Measurements from ENCODE around the gene PIP4P1.
"Not testable (repeated sequence)": the region's sequence is repeated elsewhere in the genome, so short reads cannot be mapped to it uniquely, and the experiment has no call there.

The PIP4P1 gene

DNA sequence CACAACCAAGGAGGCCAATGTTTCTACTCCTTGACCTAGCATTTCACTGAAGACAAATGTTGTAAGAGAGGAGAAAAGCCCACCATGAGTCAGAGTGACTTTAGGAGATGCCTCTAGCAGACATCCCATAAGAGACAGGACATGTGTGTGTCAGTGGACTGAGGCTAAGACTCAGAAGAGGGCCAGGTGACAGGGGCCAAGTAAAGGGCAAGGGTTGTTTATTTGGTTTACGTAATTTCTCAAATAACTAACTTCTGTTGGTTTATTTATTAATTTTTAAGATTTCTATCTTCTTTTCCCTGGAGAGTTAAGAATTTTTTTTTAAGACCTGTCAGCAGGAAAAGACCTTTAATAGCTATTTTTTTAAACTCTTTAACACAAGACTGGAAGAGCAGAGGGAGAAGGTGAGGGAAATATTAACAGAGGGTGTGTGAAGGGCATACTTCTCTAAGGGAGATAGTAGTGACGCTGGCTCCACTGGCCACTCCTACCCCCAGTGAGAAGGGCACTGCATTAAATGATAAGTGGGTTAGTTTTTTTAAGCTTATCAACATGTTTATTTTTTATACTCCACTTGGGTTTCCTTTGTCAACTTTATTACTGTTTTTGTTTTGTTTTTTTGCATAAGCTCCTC, 11.4 kb upstream of the PIP4P1 start:
- DNase-seq: no peak

GRCh38 chr14:20470603-20470901, 9.3 kb upstream of the PIP4P1 start:
- no peak for DNase-seq

GRCh38 chr14:20469890-20470602, 8.8 kb upstream of the PIP4P1 start:
- peak; percentile 84 to 89 for DNase-seq

DNA sequence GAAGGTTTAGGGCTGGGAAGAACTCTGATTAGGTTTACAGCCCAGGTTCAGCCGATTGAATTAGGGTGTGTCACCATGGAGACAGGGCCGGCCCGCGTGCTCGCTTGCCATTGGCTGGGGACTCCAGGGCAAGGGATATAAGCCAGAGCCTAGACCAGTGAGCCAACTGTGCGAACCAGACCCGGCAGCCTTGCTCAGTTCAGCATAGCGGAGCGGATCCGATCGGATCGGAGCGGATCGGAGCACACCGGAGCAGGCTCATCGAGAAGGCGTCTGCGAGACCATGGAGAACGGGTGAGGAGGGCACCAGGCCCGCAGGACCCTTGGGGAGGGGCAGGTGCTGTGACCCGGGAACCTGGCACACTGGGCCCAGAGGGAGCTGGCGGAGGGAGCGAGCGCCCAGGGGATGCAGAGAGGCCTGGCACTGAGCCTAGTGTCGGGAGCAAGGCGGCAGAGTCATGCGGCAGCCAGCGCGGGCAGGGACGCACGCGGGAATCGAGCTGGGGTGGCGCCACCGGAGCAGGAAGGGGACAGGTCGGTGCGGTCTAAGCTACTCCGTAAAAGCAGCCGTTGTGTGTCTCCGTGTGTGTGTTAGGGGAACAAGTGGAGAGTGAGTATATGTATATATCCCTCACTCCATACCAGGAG, 8.1 kb upstream of the PIP4P1 start, which contains the start of gene PNP:
PNP (plus strand) TSS at position 165 of the 648 bp plus-strand sequence; CDS start at position 284, 119 bp downstream.
- DNase-seq: peak; percentile 83 to 91

GRCh38 chr14:20468764-20469241, 7.6 kb upstream of the PIP4P1 start:
- DNase-seq: no peak

GRCh38 chr14:20460458-20461224, 593 bp downstream of the PIP4P1 start:
- DNase-seq: no peak

DNA sequence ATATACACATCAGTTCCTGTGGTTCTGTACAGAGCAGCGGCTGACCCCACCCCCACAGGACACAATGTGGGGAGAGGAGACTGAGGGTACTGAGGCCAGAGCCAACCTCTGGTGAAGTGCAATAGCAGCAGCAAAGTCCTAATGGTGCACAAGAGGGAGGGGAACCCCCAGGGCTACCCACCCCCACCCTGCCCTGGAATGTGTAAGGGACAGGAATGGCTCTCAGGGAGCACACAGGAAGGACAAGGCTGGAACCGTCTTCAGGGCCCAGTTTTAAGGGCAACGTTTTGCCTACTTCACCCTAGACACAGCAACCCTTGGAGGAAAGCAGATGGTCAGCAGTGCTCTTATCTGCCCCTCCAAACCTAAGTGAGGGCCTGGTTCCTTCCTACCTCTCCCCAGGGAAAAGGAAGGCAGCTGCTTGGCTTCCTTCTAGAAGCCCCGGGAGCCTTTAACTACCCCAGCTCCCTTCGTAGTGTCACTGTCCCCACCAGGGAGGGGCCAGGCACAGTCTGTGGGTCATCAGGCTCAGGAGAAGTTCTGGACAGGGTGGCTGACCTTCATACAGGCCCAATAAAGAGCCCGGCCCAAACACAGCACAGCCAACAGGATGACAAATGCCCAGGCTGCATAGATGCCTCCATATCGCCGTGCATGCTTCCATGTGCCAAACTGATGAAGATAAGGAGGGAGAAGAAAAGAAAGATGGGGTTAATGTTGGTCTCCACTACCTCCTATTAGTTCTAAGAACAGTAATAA, 3.0 kb downstream of the PIP4P1 start:
- DNase-seq: no peak

DNA sequence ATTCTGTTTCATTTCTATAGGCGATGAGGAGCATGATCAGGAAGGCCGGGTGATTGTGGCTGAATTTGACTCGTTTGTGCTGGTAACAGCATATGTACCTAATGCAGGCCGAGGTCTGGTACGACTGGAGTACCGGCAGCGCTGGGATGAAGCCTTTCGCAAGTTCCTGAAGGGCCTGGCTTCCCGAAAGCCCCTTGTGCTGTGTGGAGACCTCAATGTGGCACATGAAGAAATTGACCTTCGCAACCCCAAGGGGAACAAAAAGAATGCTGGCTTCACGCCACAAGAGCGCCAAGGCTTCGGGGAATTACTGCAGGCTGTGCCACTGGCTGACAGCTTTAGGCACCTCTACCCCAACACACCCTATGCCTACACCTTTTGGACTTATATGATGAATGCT, 4.3 kb downstream of the PIP4P1 start:
- peak in 1 of 2 donors; percentile 39 for DNase-seq

DNA sequence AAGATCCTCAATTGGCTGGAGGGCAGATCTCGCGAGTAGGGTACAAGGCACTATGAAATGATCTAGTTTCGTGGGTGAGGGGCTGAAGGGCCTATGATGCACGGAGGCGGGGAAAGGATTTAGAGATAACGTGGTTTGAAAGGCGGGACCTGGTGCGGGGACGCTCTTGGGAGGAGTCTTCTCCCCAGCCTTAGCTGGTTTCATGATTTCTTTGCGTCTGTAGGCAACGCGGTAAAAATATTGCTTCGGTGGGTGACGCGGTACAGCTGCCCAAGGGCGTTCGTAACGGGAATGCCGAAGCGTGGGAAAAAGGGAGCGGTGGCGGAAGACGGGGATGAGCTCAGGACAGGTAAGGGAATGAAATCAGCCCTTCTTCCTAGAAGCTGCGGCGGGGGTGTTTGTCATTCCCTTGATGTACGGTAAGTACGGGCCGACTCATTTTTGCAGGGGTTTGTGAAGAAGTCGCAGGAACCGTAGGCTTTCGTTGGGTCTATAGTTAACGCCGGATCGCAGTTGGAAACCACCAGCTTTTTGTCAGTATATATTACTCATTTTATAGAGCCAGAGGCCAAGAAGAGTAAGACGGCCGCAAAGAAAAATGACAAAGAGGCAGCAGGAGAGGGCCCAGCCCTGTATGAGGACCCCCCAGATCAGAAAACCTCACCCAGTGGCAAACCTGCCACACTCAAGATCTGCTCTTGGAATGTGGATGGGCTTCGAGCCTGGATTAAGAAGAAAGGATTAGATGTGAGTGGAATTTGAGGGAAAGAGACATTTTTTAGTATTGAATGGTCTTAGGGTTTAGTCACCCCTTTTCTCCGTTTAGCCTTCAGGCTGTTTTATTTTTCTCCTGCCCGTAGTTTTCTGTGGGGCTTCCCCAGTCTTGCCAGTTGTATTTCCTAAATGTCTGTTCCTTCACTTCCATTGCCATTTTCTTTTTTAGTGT, 5.6 kb downstream of the PIP4P1 start:
- DNase-seq: peak; percentile 41 to 69

DNA sequence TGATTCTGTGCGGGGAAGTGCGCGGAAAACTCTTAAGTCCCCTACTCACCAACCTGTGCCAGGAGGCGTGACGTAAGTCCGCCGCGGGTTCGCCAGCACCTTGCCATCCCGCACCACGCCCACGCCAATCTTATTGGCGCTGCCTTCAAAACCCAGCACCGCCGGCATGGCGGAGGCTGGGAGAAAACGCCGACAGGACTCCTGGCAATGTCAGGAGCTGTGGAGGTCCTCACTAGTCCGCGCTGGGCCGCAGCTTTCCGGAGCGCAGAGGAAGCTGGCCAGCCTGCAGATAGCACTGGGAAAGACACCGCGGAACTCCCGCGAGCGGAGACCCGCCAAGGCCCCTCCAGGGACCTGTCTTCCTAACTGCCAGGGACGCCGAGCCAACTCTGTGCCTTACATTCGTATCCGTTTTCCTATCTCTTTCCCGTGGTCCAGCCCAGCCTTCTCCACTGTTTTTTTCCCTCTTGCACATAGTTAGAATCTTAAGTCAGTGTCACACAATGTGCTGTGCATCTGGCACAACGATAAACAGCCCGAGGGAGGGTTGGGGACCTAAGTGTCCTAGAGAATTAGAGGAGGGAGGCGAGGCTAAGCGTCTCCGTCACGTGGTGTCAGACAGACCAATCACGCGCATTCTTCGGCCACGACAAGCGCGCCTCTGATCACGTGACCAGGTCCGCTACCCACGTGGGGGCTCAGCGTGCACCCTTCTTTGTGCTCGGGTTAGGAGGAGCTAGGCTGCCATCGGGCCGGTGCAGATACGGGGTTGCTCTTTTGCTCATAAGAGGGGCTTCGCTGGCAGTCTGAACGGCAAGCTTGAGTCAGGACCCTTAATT, 6.5 kb downstream of the PIP4P1 start, which contains the start of the genes APEX1 and OSGEP:
APEX1 (plus strand) TSS at position 711 of the 839 bp plus-strand sequence. CDS start 420 bp downstream, outside the sequence.
OSGEP (minus strand) TSS at position 297 of the 839 bp plus-strand sequence; CDS start at position 168, 129 bp downstream.
- DNase-seq: peak; percentile 99

DNA sequence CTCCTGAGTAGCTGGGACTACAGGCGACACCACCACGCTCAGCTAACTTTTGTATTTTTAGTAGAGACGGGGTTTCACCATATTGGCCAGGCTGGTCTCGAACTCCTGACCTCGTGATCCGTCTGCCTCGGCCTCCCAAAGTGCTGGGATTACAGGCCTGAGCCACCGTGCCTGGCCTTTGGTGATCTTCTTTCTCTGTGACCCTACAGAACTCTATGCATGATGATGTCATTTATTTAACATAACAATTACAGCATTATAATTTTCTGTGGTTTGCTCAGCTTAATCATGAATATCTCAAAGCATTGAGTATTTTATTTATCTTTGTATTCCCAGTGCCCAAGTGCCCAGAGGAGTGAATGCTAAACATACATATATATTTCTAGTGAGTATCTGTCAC, 8.4 kb downstream of the PIP4P1 start:
- DNase-seq: not testable (repeated sequence)

DNA sequence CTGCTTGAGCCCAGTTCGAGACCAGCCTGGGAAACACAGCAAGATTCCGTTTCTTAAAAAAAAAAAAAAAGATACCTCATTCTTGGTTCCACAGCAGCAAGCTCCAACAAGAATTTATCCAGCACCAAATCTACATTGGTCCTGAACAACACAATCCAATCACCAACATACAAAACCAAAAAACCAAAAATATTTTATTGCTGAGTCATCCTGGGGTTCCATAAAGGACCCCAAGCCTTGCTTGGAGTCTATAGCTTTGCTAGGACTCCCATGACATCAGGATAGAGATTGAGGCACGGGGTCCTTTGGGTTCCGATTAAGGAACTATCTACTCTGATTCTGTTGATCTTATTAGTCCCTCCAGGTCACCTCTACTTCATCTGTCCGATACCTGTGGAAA, 14.3 kb downstream of the PIP4P1 start:
- DNase-seq: no peak

GRCh38 chr14:20443650-20444049, 17.6 kb downstream of the PIP4P1 start:
- not testable (repeated sequence) for DNase-seq

- DNase-seq: no peak
These were observed 19.8 kb downstream of the PIP4P1 start for GRCh38 chr14:20441461-20441860.

DNA sequence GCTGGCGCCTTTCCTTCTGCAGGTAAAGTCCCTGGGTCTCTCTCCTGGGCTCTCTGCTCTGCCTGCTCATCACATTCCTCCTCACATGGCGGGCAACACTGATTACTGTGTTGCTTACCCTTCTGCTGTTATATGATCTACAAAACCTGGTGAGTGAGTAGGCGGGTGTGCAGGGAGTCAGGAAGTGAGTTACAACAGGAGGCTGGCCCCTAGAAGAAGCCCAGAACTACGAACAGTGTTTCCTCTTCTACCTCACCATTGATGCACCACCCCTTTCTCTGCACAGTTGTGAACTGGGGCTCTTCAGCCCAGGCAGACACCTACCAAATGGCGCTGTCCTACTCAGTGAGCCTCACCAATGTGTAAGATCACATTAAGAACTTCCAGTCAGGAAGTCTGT, 20.4 kb downstream of the PIP4P1 start:
- no peak for DNase-seq

GRCh38 chr14:20440465-20440864, 20.8 kb downstream of the PIP4P1 start:
- no peak for DNase-seq

GRCh38 chr14:20438664-20439063, 22.6 kb downstream of the PIP4P1 start:
- no peak for DNase-seq

GRCh38 chr14:20436363-20436755, 24.9 kb downstream of the PIP4P1 start:
- DNase-seq: no peak

DNA sequence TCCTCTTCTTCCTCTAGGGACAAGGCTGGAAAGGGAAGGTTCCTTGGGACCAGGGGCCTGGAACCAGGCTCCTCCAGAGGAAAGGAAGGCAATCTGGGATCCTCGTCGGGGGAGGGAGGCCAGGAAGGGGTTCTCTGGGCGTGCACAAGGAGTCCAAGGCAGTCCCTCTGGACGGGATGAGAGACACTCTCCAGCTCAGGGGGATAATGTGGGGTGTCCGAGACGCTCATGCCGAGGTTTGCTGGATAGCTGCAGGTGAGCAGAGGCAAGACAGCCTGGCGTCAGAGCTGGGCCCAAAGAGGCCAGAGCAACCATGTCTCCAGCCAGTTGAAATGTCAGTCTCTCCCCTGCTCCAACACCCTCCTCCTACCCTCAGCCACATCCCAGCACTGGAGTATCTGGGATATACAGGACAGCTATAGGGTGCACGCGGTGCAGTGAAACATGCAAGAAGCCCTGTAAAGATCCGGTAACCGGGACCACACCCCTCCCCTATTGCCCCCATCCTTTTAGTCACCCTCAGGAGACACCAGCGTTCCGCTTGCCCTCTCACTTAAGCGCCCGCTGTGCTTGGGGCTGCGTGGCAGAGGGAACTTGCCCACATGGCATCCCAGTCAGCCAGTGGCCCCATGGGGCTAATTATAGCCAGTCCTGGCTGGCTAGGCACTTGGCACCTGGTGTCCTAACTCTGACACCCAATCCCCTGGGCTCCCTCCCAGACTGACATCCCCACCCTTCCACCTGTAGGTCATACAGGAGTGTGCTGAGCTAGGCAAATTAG, 25.5 kb downstream of the PIP4P1 start, which contains the start of gene KLHL33:
KLHL33 (minus strand) TSS at position 585 of the 781 bp plus-strand sequence; CDS start at position 230, 355 bp downstream.
- DNase-seq: no peak
